ENCODE data around the gene SIGMAR1.

The SIGMAR1 gene

GRCh38 chr9:34603610-34604231 is 33.9 kb downstream of the SIGMAR1 start:
- TF ChIP-seq, protein P1, sequence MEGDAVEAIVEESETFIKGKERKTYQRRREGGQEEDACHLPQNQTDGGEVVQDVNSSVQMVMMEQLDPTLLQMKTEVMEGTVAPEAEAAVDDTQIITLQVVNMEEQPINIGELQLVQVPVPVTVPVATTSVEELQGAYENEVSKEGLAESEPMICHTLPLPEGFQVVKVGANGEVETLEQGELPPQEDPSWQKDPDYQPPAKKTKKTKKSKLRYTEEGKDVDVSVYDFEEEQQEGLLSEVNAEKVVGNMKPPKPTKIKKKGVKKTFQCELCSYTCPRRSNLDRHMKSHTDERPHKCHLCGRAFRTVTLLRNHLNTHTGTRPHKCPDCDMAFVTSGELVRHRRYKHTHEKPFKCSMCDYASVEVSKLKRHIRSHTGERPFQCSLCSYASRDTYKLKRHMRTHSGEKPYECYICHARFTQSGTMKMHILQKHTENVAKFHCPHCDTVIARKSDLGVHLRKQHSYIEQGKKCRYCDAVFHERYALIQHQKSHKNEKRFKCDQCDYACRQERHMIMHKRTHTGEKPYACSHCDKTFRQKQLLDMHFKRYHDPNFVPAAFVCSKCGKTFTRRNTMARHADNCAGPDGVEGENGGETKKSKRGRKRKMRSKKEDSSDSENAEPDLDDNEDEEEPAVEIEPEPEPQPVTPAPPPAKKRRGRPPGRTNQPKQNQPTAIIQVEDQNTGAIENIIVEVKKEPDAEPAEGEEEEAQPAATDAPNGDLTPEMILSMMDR (conservative IDR thresholded peaks at IDR 0.05; ENCODE audit: low read depth, low read length): peak; percentile 94
- DNase-seq (ENCODE audit: low read depth): peak; percentile 82
- no peak overlapping the region for H3K4me3 ChIP-seq (ENCODE audit: low read depth, low read length)

DNA sequence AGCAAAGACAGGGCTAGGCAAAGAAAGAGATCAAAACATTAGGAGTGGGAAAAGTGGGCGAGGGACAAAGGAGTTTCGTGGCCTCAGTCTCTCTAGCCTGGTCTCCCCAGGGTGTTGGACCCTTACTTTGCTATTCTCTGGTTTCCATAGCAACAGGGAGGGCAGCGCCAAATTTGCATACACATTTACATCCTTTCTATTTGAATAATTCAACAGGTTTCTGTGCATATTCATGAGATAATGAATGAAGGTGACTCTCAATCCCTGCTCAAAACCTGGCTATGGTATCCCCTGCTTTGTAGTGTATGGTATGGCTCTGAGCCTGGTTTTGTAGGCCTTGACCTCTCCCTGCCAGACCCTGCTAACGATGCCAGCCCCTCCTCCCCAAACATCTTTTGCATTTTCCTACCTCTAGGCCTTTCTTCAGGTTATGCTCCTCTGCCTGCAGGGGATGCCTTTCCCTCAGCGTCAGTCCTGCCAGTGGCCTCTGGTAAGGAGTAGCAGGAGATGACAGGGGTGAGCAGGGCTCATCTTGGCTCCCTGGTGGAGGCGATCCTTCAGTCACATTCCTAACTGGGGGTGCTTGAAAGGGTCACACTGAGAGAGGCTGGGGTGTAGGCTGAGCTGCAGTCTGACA is 35.5 kb downstream of the SIGMAR1 start:
- no peak overlapping the region for H3K4me3 ChIP-seq (ENCODE audit: low read depth, low read length)
- no peak for DNase-seq (ENCODE audit: low read depth)
- TF ChIP-seq, protein P1 (conservative IDR thresholded peaks at IDR 0.05; ENCODE audit: low read depth, low read length): no peak

DNA sequence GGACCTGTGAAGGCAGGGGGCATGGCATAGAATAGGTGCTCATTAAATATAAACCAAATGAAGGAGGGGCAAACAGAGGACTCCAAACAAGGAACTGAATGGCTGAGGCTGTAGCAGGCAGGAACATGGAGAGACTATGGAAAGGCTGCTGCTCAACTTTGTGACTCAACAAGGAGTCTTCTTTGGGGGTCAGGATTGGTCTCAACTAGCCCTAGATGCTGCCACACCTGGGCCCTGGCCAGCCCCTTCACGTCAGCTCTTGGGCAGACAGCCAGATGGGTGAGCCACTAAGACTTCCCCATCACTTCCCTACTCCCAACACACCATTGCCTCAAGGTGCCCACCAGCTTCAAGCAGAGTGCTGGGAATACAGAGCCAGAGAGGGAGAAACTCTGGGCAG is 36.7 kb downstream of the SIGMAR1 start:
- TF ChIP-seq, protein P1 (conservative IDR thresholded peaks at IDR 0.05; ENCODE audit: low read depth, low read length): no peak
- H3K4me3 ChIP-seq (ENCODE audit: low read depth, low read length): no peak overlapping the region
- no peak for DNase-seq (ENCODE audit: low read depth)

- H3K4me3 ChIP-seq (ENCODE audit: low read depth, low read length): no peak overlapping the region
- TF ChIP-seq, protein P1 (conservative IDR thresholded peaks at IDR 0.05; ENCODE audit: low read depth, low read length): no peak
- DNase-seq (ENCODE audit: low read depth): no peak
Measured at GRCh38 chr9:34599546-34599945, 38.0 kb downstream of the SIGMAR1 start.

DNA sequence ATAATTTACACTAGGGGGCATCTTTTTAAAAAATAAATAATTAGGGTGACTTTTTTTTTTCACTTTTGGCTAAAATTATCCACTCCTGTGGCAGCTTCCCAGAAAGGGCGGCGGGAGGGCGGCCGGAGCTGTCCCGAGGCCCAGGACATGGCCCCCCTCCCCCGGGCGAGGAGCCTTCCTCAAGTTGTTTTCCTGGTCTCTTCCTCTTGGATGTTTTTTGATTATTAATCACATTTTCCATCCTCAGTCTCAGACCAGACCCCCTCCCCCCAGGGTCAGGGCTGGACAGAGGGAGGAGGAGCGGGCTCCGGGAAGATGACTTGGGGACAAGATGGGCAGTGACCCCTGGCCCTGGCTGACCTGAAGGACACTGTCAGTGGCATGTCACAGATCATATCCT is 43.4 kb downstream of the SIGMAR1 start:
- H3K4me3 ChIP-seq (ENCODE audit: low read depth, low read length): no peak overlapping the region
- no peak for DNase-seq (ENCODE audit: low read depth)
- TF ChIP-seq, protein P1 (conservative IDR thresholded peaks at IDR 0.05; ENCODE audit: low read depth, low read length): no peak

DNA sequence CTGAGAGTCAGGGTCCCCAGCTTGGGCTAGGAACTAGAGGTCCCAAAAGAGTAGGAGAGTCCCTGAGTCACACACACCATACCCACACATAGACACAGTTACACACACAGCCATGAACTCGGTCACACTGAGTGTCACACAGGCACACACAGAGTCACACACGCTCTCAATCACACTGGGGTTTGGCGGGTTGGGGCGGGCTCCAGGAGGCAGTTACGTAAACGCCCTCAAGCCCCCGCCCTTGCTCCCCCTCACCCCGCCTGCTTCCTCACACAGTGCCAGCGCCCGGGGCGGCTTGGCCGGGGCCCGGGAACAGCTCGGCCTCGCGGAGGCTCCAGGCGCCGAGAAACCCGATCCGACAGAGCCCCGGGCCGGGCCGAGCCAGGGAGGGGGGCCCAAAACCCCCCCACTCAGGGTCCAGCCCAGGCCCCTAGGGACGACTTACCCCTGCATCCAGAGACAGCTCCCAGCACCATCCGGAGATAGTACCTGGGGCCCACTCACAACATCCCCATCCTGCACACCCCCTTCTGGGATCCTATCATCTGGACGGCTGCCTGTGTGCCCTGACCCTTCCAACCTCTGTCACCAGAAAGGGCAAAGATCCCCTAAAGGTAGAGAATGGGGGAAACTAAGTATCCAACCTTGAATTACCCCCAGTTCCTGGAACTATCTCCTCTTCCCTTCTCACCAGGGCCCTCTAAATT is 44.5 kb downstream of the SIGMAR1 start:
- no peak overlapping the region for H3K4me3 ChIP-seq (ENCODE audit: low read depth, low read length)
- TF ChIP-seq, protein P1 (conservative IDR thresholded peaks at IDR 0.05; ENCODE audit: low read depth, low read length): no peak
- DNase-seq (ENCODE audit: low read depth): no peak
